ENCODE data around the gene LRIG2.
"Not testable (repeated sequence)": the region's sequence is repeated elsewhere in the genome, so short reads cannot be mapped to it uniquely, and the experiment has no call there.

Gene LRIG2

GRCh38 chr1:113072757-113073478 lies at the start of gene LRIG2:
Gene LRIG2, plus strand, starts transcription at chr1:113073198. Its CDS starts 209 bp downstream, at chr1:113073407.
- Mint-ChIP-seq H3K4me3 (peak within 1 kb of the TSS; percentile 89), H3K27me3 (no peaks in the 10 kb centered on the region), H3K36me3 (peaks cover 2% of the 10 kb centered on the region), H3K4me1 (peaks cover 16% of the 10 kb centered on the region), H3K27ac (peak within 1 kb of the TSS; percentile 89), H3K9me3 (no peaks in the 10 kb centered on the region)
- ATAC-seq (ENCODE audit: low read depth) = peak; percentile 91
- DNase-seq (ENCODE audit: low spot score in 2 of 2) = peak; percentile 93

- not testable (repeated sequence) for H3K4me3 Mint-ChIP-seq; H3K9me3 Mint-ChIP-seq; DNase-seq (ENCODE audit: low spot score in 2 of 2); H3K27ac Mint-ChIP-seq; ATAC-seq (ENCODE audit: low read depth); H3K4me1 Mint-ChIP-seq; H3K36me3 Mint-ChIP-seq; H3K27me3 Mint-ChIP-seq
Observed at GRCh38 chr1:113023316-113023715, 49.7 kb upstream of the LRIG2 start.

GRCh38 chr1:113027007-113027406 lies 46.0 kb upstream of the LRIG2 start:
- H3K4me1 Mint-ChIP-seq = no peaks in the 10 kb centered on the region
- H3K9me3 Mint-ChIP-seq = no peaks in the 10 kb centered on the region
- DNase-seq (ENCODE audit: low spot score in 2 of 2) (no peak), ATAC-seq (ENCODE audit: low read depth) (no peak)
- H3K4me3 Mint-ChIP-seq = no peak overlapping the region
- no peak overlapping the region for H3K27ac Mint-ChIP-seq
- no peaks in the 10 kb centered on the region for H3K36me3 Mint-ChIP-seq
- H3K27me3 Mint-ChIP-seq = no peaks in the 10 kb centered on the region

GRCh38 chr1:113027449-113027848 lies 45.5 kb upstream of the LRIG2 start:
- DNase-seq (ENCODE audit: low spot score in 2 of 2) (no peak), ATAC-seq (ENCODE audit: low read depth) (no peak)
- Mint-ChIP-seq H3K27me3 (no peaks in the 10 kb centered on the region), H3K27ac (no peak overlapping the region), H3K4me3 (no peak overlapping the region), H3K9me3 (no peaks in the 10 kb centered on the region), H3K4me1 (no peaks in the 10 kb centered on the region), H3K36me3 (no peaks in the 10 kb centered on the region)

- H3K36me3 Mint-ChIP-seq = no peaks in the 10 kb centered on the region
- no peak for DNase-seq (ENCODE audit: low spot score in 2 of 2)
Observed at GRCh38 chr1:113029822-113030221, 43.2 kb upstream of the LRIG2 start.

GRCh38 chr1:113031171-113031933 lies 41.6 kb upstream of the LRIG2 start:
- ATAC-seq (ENCODE audit: low read depth) (no peak), DNase-seq (ENCODE audit: low spot score in 2 of 2) (no peak)
- Mint-ChIP-seq H3K36me3 (no peaks in the 10 kb centered on the region), H3K27ac (no peak overlapping the region), H3K27me3 (no peaks in the 10 kb centered on the region), H3K4me3 (no peak overlapping the region), H3K4me1 (no peaks in the 10 kb centered on the region), H3K9me3 (no peaks in the 10 kb centered on the region)

More at GRCh38 chr1:113029822-113030221, 43.2 kb upstream of the LRIG2 start:
- Mint-ChIP-seq H3K9me3 (no peaks in the 10 kb centered on the region), H3K27ac (no peak overlapping the region), H3K4me1 (no peaks in the 10 kb centered on the region), H3K4me3 (no peak overlapping the region), H3K27me3 (no peaks in the 10 kb centered on the region)
- no peak for ATAC-seq (ENCODE audit: low read depth)

- Mint-ChIP-seq H3K27me3 (no peaks in the 10 kb centered on the region), H3K36me3 (no peaks in the 10 kb centered on the region), H3K4me1 (no peaks in the 10 kb centered on the region), H3K27ac (no peak overlapping the region), H3K9me3 (no peaks in the 10 kb centered on the region), H3K4me3 (no peak overlapping the region)
- ATAC-seq (ENCODE audit: low read depth) (no peak), DNase-seq (ENCODE audit: low spot score in 2 of 2) (no peak)
Observed at GRCh38 chr1:113035086-113035485, 37.9 kb upstream of the LRIG2 start.

GRCh38 chr1:113036639-113037321 lies 36.2 kb upstream of the LRIG2 start:
- Mint-ChIP-seq H3K27ac (no peak overlapping the region), H3K4me1 (no peaks in the 10 kb centered on the region), H3K27me3 (no peaks in the 10 kb centered on the region), H3K4me3 (no peak overlapping the region), H3K9me3 (no peaks in the 10 kb centered on the region), H3K36me3 (no peaks in the 10 kb centered on the region)
- DNase-seq (ENCODE audit: low spot score in 2 of 2) (no peak), ATAC-seq (ENCODE audit: low read depth) (no peak)

GRCh38 chr1:113040041-113040440 lies 33.0 kb upstream of the LRIG2 start:
- no peak overlapping the region for H3K4me3 Mint-ChIP-seq
- no peak for DNase-seq (ENCODE audit: low spot score in 2 of 2)
- no peaks in the 10 kb centered on the region for H3K4me1 Mint-ChIP-seq
- H3K27ac Mint-ChIP-seq = no peak overlapping the region
- no peaks in the 10 kb centered on the region for H3K9me3 Mint-ChIP-seq
- peaks cover under 1% of the 10 kb centered on the region for H3K27me3 Mint-ChIP-seq
- H3K36me3 Mint-ChIP-seq = no peaks in the 10 kb centered on the region
- ATAC-seq (ENCODE audit: low read depth) = no peak

- Mint-ChIP-seq H3K36me3 (no peaks in the 10 kb centered on the region), H3K9me3 (no peaks in the 10 kb centered on the region), H3K27me3 (peaks cover 3% of the 10 kb centered on the region), H3K4me1 (no peaks in the 10 kb centered on the region), H3K4me3 (no peak overlapping the region), H3K27ac (no peak overlapping the region)
- ATAC-seq (ENCODE audit: low read depth) = peak; percentile 45
- DNase-seq (ENCODE audit: low spot score in 2 of 2) = no peak
Observed at GRCh38 chr1:113040718-113041412, 32.1 kb upstream of the LRIG2 start.

GRCh38 chr1:113041569-113042284 lies 31.3 kb upstream of the LRIG2 start:
- no peak for DNase-seq (ENCODE audit: low spot score in 2 of 2)
- Mint-ChIP-seq H3K27ac (no peak overlapping the region), H3K27me3 (peaks cover 3% of the 10 kb centered on the region), H3K9me3 (no peaks in the 10 kb centered on the region), H3K4me1 (no peaks in the 10 kb centered on the region), H3K4me3 (no peak overlapping the region), H3K36me3 (no peaks in the 10 kb centered on the region)
- no peak for ATAC-seq (ENCODE audit: low read depth)

- H3K9me3 Mint-ChIP-seq = no peaks in the 10 kb centered on the region
- no peak overlapping the region for H3K4me3 Mint-ChIP-seq
- DNase-seq (ENCODE audit: low spot score in 2 of 2) (peak; percentile 27 to 28), ATAC-seq (ENCODE audit: low read depth) (peak; percentile 76)
- H3K4me1 Mint-ChIP-seq = peaks cover 2% of the 10 kb centered on the region
- no peak overlapping the region for H3K27ac Mint-ChIP-seq
- H3K36me3 Mint-ChIP-seq = no peaks in the 10 kb centered on the region
- H3K27me3 Mint-ChIP-seq = peaks cover 5% of the 10 kb centered on the region
Observed at GRCh38 chr1:113042285-113043143, 30.5 kb upstream of the LRIG2 start.

- not testable (repeated sequence) for H3K27ac Mint-ChIP-seq; ATAC-seq (ENCODE audit: low read depth); H3K4me3 Mint-ChIP-seq; H3K27me3 Mint-ChIP-seq; H3K4me1 Mint-ChIP-seq; H3K36me3 Mint-ChIP-seq; DNase-seq (ENCODE audit: low spot score in 2 of 2); H3K9me3 Mint-ChIP-seq
Observed at GRCh38 chr1:113043144-113043488, 29.9 kb upstream of the LRIG2 start.

All from memory B cell (primary cell).